Skeletal muscle tissue (tissue), 4 donors: Measurements from ENCODE around the gene OR2AE1. TPM values are rescaled to one million over a fixed set of nuclear protein-coding genes. Genes with fewer than 3 reads are reported as not detected.

Experiments
- H3K27ac ChIP-seq: one replicate; pipeline ENCODE4 v1.7.0; 2013; ENCODE audit warnings: mild to moderate bottlenecking, low read depth, low read length, inconsistent platforms
- H3K27me3 ChIP-seq, 3 donors: one replicate each; pipeline ENCODE4 v1.7.0; 2013; ENCODE audit warnings: low read length in 3 of 3; ENCODE audit not compliant: control insufficient read depth in 3 of 3, insufficient read depth in 3 of 3
- H3K36me3 ChIP-seq, 3 donors: one replicate each; pipeline ENCODE4 v1.7.0; 2013; ENCODE audit warnings: low read length in 3 of 3; ENCODE audit not compliant: control insufficient read depth in 3 of 3, insufficient read depth in 3 of 3
- H3K4me1 ChIP-seq, 3 donors: one replicate each; pipeline ENCODE4 v1.7.0; 2013; ENCODE audit warnings: low read length in 3 of 3, mild to moderate bottlenecking in 3 of 3; ENCODE audit not compliant: control insufficient read depth in 3 of 3, insufficient read depth in 3 of 3
- H3K4me3 ChIP-seq, 3 donors: one replicate each; pipeline ENCODE4 v1.7.0; 2013; ENCODE audit warnings: low read length in 3 of 3
- H3K9ac ChIP-seq, 3 donors: one replicate each; pipeline ENCODE4 v1.7.0; 2013; ENCODE audit warnings: low read length in 3 of 3, mild to moderate bottlenecking in 3 of 3, moderate library complexity in 2 of 3, low read depth in 1 of 3
- H3K9me3 ChIP-seq, 3 donors: one replicate each; pipeline ENCODE4 v1.7.0; 2013; ENCODE audit warnings: low read length in 3 of 3; ENCODE audit not compliant: control insufficient read depth in 3 of 3
- total RNA-seq: library from RNA; depleted of rRNA; stranded (reverse); fragments of >200 nt; gene quantifications from one replicate; pipeline ENCODE4 v1.2.3, GENCODE V29; 2014
- donor health status: Osteomylitis.

OR2AE1 gene
- total RNA-seq, 1 donor from 2014 or later, result not detected

DNA sequence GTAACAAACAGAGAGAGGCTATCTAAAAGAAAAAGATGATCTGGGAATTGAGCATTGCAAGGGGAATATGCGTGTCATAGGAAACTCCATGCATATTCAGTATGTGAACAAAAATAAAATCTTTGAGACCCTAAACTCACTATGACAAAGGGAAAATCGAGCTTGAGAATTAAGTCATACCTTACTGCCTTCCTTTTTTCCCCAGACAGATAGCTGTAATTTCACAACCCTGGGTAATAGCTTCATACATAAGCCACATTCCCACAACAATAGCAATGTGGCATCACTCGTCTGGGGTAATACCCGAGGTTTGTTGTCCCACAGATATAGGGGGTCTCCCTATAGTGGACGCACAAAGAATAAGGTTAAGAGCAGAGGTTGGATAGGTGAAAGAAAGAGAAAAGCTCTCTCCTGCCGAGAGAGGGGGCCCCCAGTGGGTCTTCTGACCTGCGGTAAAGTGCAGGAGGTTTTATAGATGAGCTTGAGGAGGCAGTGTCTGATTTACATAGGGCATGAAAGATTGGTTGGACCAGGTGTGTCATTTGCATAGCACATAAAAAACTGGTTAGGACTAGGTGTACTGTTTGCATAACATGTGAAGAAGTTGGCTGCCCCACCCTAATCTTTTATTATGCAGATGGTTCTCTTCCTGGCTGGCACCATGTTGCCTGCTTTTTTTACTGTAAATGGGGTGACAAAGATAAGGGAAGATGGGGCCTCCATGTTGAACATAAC is 37.4 kb downstream of the OR2AE1 start:
- Histone ChIP-seq H3K9me3 (no peaks in the 10 kb centered on the region), H3K4me3 (no peak overlapping the region), H3K27me3 (no peaks in the 10 kb centered on the region), H3K27ac (no peak overlapping the region), H3K4me1 (no peaks in the 10 kb centered on the region), H3K36me3 (no peaks in the 10 kb centered on the region), H3K9ac (no peak overlapping the region)

DNA sequence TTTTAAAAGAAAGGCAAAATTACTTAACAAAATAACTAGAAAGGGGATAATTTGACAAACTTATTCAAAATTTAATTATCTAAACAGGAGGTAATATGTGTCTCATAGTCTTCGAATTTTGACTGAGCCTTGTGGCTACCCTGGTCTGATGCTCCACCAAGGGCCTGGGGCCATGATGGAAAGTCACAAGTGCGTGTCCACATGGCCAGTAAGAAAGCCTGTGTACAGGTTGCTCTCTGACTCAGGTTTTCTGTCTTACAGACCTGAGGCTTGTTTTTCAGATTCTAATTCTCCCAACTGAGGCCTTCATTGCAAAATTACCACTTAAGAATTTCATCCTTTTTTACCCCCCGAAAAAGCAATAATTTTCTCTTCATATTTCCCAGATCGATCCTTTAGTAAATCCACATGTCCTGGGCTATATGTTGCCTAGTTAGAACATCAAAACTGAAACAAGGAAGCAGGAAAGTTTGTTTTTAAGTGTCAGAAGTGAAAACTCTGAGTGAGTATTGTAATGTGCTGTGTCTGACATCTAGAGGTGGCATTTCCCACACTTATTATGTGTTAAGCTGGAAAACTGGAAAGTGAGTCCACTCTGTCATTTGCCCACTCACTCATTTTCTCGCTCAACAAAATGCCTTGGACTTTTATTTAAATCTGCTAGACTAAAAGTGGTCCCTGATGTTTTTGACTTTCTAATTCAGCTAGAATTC is 39.0 kb downstream of the OR2AE1 start:
- no peaks in the 10 kb centered on the region for H3K36me3 ChIP-seq
- H3K27ac ChIP-seq, result no peak overlapping the region
- H3K27me3 ChIP-seq, result no peaks in the 10 kb centered on the region
- no peak overlapping the region for H3K9ac ChIP-seq
- no peaks in the 10 kb centered on the region for H3K9me3 ChIP-seq
- H3K4me3 ChIP-seq, result no peak overlapping the region
- no peaks in the 10 kb centered on the region for H3K4me1 ChIP-seq

DNA sequence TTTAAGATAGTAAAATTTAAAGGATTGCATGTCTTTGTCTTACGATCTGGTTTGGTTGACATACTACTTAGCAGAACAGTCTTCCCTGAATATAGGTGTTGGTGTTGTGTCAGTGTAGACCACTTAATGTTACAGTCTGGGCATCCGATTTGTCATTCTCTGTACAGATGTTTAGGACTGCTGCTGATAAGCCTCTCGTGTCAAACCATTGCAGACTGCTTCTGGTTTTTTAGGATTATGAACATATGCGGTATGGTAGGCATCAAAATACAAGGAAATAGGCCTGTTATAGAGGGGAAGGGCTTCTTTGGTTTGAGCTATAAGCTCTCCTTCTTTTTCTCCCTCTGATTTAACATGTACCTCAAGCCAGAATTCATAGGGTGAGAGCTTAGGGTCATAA is 41.6 kb downstream of the OR2AE1 start:
- H3K4me1 ChIP-seq, result no peaks in the 10 kb centered on the region
- no peak overlapping the region for H3K9ac ChIP-seq
- H3K4me3 ChIP-seq, result no peak overlapping the region
- no peaks in the 10 kb centered on the region for H3K27me3 ChIP-seq
- no peaks in the 10 kb centered on the region for H3K9me3 ChIP-seq
- no peak overlapping the region for H3K27ac ChIP-seq
- H3K36me3 ChIP-seq, result no peaks in the 10 kb centered on the region

DNA sequence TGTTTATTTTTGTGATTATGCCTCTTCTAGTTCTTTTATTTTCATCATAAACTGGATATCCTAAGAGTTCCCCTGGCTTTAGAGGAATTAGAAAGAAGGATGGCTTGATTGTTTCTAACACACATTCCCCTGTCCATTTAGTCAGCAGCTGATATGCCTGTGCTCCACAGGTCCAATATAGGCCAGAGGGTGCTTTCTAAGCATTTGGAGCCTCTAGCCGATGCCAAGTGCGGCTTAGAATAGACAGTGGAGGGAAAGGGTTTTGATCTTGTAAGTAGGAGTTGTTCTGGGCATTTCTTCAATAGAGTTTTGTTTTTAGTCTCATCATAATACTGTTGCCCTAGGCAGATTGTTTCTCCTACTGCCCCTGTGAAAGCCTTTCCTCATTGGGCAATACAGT is 42.5 kb downstream of the OR2AE1 start:
- H3K4me3 ChIP-seq, result no peak overlapping the region
- H3K9ac ChIP-seq, result no peak overlapping the region
- no peaks in the 10 kb centered on the region for H3K36me3 ChIP-seq
- H3K27ac ChIP-seq, result no peak overlapping the region
- H3K4me1 ChIP-seq, result no peaks in the 10 kb centered on the region
- no peaks in the 10 kb centered on the region for H3K27me3 ChIP-seq
- H3K9me3 ChIP-seq, result no peaks in the 10 kb centered on the region

DNA sequence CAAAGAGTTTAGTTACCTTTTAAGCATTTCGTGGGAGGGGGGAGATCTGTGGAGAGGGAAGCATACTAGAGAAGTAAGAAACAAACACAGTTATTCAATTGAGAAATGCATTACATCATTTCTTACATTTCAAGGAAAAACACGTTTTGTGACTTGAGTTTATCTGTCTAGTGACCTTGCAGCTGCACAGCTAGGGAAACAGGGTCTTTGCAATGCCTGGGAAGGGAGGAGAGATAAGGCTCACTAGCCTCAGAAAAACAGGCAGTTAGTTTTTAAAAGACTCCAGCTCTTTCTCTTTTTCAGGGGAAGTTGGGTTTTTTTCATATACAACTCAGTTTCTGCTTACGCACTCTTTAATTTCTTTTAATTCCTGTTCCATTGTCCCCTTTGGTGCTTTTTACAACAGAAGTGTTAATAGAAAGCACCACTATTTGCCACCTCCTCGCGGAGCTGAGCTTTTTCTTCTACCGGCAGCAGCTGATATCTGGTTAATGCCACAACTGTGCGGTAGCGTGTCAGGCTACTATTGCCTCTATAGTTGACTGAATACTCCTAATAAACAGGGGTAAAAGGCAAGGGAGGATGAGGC is 43.5 kb downstream of the OR2AE1 start:
- no peak overlapping the region for H3K9ac ChIP-seq
- no peak overlapping the region for H3K27ac ChIP-seq
- H3K4me3 ChIP-seq, result no peak overlapping the region
- H3K36me3 ChIP-seq, result no peaks in the 10 kb centered on the region
- H3K27me3 ChIP-seq, result no peaks in the 10 kb centered on the region
- H3K4me1 ChIP-seq, result no peaks in the 10 kb centered on the region
- H3K9me3 ChIP-seq, result no peaks in the 10 kb centered on the region

DNA sequence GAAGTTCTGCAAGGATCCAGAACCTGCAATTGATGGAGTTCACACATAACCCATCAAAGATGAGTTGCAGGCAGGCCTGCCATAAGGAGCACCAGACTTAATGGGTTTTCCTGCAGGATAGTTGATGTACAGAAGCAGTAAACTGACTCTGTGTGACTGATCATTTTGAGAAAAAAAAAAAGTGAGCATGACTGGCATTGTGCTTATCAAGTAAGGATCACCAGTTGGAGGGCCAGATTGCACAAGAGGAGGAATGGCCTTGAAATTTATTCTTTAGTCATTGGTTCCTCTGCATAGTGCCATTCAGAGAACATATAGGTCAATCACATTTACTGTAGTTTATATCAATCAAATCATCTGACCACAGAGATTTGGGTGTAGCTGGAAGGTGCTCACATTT is 45.2 kb downstream of the OR2AE1 start:
- no peak overlapping the region for H3K4me3 ChIP-seq
- no peak overlapping the region for H3K27ac ChIP-seq
- no peaks in the 10 kb centered on the region for H3K36me3 ChIP-seq
- no peaks in the 10 kb centered on the region for H3K9me3 ChIP-seq
- no peaks in the 10 kb centered on the region for H3K4me1 ChIP-seq
- H3K9ac ChIP-seq, result no peak overlapping the region
- no peaks in the 10 kb centered on the region for H3K27me3 ChIP-seq

DNA sequence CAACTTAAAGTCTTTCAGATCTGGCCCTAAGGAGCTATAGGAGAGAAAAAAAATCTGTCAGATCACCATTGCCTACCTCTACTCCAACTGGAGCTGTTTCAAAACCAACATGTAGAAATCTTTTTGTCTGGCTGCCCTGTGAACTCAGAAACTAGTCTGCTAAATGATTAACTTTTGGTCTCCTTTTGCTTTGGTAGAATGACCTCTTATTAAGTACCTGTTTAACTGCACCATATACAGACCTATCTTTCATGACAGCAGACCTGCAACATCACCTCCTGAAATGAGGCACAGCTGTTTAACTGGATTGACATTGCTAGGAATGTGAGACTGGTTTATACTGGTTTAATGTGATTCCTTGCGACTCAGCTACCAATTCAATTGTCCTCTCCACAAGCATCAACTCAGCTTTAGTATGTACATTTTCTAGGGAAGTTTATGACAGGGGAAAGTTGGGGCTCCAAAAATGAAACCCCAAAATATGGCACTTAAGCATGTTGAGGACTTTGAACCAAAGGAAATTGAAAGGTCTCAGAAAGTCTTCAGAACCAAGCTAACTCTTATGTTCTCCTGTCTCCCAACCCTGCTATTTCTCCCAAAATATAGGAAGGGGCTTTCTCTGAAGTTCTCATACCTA is 47.2 kb downstream of the OR2AE1 start:
- Histone ChIP-seq H3K4me3 (no peak overlapping the region), H3K9ac (no peak overlapping the region), H3K27me3 (no peaks in the 10 kb centered on the region), H3K9me3 (no peaks in the 10 kb centered on the region), H3K36me3 (no peaks in the 10 kb centered on the region), H3K4me1 (no peaks in the 10 kb centered on the region), H3K27ac (no peak overlapping the region)

DNA sequence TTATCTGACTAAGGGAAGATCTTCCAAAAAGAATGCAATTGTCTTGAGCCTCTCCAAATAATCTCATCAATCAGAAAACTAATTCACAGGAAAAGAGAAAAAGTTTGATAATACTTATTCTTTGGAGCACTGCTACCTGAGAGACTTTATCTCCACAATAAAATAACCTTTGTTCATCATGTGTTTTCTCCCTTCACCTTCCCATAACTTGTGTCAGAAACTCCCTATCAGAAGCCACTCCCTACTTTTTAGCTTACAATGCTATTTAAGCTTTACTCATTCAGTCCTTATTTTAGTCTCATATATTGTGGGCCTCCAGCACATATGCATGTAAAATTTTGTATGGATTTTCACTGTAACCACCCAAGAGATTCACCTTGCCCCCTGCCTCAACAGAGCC is 48.0 kb downstream of the OR2AE1 start:
- Histone ChIP-seq H3K4me3 (no peak overlapping the region), H3K27ac (no peak overlapping the region), H3K9ac (no peak overlapping the region), H3K36me3 (no peaks in the 10 kb centered on the region), H3K9me3 (no peaks in the 10 kb centered on the region), H3K4me1 (no peaks in the 10 kb centered on the region), H3K27me3 (no peaks in the 10 kb centered on the region)

DNA sequence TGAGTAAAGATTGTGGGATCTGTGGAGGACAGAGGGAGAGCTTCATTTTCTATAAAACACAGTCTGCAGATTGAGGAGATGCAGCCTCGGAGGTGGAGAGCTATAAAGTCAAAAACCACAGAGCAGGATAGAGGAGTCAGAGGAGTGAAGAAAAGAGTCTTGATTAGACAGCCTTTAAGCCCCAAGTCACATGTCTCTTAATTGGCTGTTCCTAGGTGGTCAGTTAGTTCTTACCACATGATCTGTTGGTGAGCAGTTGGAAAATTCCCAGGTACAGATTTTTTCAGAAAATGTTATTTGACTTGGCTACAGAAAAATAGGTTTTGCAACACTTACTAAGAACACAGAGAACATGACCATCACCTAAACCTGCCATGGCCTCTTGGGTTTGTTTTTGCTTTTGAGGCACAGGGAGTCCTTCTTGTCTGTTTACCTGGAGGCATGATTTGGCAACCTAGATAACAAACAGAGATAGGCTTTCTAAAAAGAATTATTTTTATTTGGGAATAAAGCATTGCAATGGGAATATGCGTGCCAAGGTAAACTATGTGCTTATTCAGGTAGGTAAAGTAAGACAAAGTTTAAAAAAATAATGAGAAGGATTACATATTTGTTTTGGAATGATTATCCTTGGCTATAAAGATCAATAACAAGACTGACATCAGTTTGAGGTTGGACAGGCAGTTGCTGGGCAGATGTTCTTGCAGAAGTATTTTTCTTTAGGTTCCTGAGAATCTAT is 49.6 kb downstream of the OR2AE1 start:
- H3K36me3 ChIP-seq, result no peaks in the 10 kb centered on the region
- no peaks in the 10 kb centered on the region for H3K9me3 ChIP-seq
- no peak overlapping the region for H3K4me3 ChIP-seq
- no peaks in the 10 kb centered on the region for H3K4me1 ChIP-seq
- H3K27ac ChIP-seq, result no peak overlapping the region
- no peaks in the 10 kb centered on the region for H3K27me3 ChIP-seq
- H3K9ac ChIP-seq, result no peak overlapping the region
